Measurements from ENCODE around the gene LAMTOR2.
A peak's percentile ranks its signal among the peaks of the same experiment; 100 is the strongest.

Gene LAMTOR2

GRCh38 chr1:156053768-156054499 lies 648 bp upstream of the LAMTOR2 start, which contains the start of gene UBQLN4:
Gene UBQLN4 (minus strand): TSS chr1:156053798. CDS start chr1:156053701, 97 bp downstream.
- H3K4me1 ChIP-seq (ENCODE audit: low read depth, poor library complexity, severe bottlenecking), result peaks cover 22% of the 10 kb centered on the region
- H3K4me2 ChIP-seq, result peak within 1 kb of the TSS; percentile 98
- peak within 1 kb of the TSS; percentile 100 for H3K4me3 ChIP-seq (IDR thresholded peaks at IDR 0.05; ENCODE audit: insufficient read depth, low read depth, low read length)
- H3K9ac ChIP-seq, result peak within 1 kb of the TSS; percentile 92
- peak within 1 kb of the TSS; percentile 91 for H3K27ac ChIP-seq
- H3K79me2 ChIP-seq (ENCODE audit: insufficient read depth, low read depth), result peaks cover 26% of the 10 kb centered on the region
- H2AFZ ChIP-seq (ENCODE audit: low read depth), result peak within 1 kb of the TSS; percentile 85
- H3K27me3 ChIP-seq (ENCODE audit: insufficient read depth, low read depth), result no peaks in the 10 kb centered on the region
- peak; percentile 69 for TF ChIP-seq CTCF (conservative IDR thresholded peaks at IDR 0.05; ENCODE audit: low read depth, low read length)
- H3K36me3 ChIP-seq (ENCODE audit: insufficient read depth), result peaks cover 7% of the 10 kb centered on the region; the same call in 1 of the 2 replicates
- no peaks in the 10 kb centered on the region; the same call in 1 of the 2 replicates for H4K20me1 ChIP-seq (ENCODE audit: insufficient read depth)

DNA sequence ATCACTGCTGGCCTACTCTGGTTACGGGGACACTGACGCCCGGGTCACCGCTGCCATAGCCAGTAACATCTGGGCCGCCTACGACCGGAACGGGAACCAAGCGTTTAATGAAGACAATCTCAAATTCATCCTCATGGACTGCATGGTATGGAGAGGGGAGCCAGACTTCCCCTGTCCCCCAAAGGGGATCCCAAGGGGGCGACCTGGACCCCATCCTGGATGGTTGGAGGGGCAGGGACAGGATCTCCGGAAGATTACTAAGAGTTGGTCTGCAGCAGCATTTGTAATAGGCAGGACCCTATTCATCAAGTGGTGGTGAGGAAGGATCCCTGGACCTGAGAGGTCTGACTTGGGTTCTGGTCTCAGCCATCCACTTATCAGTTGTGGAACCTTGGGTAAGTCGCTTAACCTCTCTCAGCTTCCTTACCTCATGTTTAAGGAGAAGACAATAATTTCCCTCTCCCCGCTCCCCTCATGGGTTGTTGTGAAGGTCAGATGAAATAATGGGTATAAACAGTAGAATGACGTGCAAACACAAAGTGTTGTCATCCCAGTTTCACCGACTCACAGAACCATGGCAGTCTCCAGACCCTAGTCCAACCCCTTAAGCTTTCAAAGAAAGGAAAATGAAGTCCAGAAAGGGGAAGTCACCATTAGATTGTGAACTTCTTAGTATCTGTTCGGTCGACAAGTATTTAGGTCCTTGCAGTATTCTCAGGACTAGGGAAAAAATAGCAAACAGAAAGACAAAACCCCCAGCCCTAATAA lies 883 bp downstream of the LAMTOR2 start:
- H3K9ac ChIP-seq, result peak overlapping the region; percentile 92; the same call in 1 of the 2 replicates
- no peaks in the 10 kb centered on the region; the same call in 1 of the 2 replicates for H4K20me1 ChIP-seq (ENCODE audit: insufficient read depth)
- H3K4me1 ChIP-seq (ENCODE audit: low read depth, poor library complexity, severe bottlenecking), result peaks cover 22% of the 10 kb centered on the region
- H3K36me3 ChIP-seq (ENCODE audit: insufficient read depth), result 0 out of 2 replicates have a peak, but pooled peaks cover under 1% of the 10 kb centered on the region
- peak overlapping the region; percentile 100 for H3K4me3 ChIP-seq (IDR thresholded peaks at IDR 0.05; ENCODE audit: insufficient read depth, low read depth, low read length)
- peaks cover 26% of the 10 kb centered on the region for H3K79me2 ChIP-seq (ENCODE audit: insufficient read depth, low read depth)
- no peaks in the 10 kb centered on the region for H3K27me3 ChIP-seq (ENCODE audit: insufficient read depth, low read depth)
- no peak overlapping the region for H3K27ac ChIP-seq
- H3K4me2 ChIP-seq, result peak overlapping the region; percentile 98
- no peak for TF ChIP-seq CTCF (conservative IDR thresholded peaks at IDR 0.05; ENCODE audit: low read depth, low read length)
- peak overlapping the region; percentile 85 for H2AFZ ChIP-seq (ENCODE audit: low read depth)

DNA sequence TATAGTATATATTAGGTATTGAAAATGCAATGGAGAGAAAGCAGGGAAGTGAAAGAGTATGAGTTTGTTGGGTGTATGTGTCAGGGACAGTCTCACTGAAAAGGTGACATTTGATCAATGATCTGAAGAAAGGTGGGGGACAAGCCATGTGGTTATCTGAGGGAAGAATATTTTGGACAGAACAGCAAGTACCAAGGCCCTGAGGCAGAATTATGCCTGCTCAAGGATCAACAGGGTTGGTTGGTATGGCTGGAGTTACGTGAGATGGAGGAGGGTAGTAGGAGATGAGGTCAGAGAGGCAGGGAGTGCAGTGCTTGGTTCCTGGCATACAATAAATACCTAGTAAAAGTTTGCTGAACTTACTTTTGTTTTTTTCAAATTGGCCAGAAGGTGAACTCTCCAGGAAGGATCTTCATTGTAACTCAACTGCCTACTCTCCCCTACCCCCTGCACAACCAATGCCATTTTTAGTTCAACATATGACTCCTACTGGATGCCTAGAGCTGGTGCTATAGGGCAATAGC lies 1.8 kb downstream of the LAMTOR2 start:
- H3K4me2 ChIP-seq, result no peak overlapping the region
- peaks cover 25% of the 10 kb centered on the region for H3K79me2 ChIP-seq (ENCODE audit: insufficient read depth, low read depth)
- H2AFZ ChIP-seq (ENCODE audit: low read depth), result no peak overlapping the region
- H3K4me1 ChIP-seq (ENCODE audit: low read depth, poor library complexity, severe bottlenecking), result peaks cover 22% of the 10 kb centered on the region
- no peak overlapping the region for H3K27ac ChIP-seq
- no peaks in the 10 kb centered on the region; the same call in 1 of the 2 replicates for H4K20me1 ChIP-seq (ENCODE audit: insufficient read depth)
- TF ChIP-seq CTCF (conservative IDR thresholded peaks at IDR 0.05; ENCODE audit: low read depth, low read length), result no peak
- no peaks in the 10 kb centered on the region for H3K27me3 ChIP-seq (ENCODE audit: insufficient read depth, low read depth)
- no peak overlapping the region for H3K9ac ChIP-seq
- no peaks in the 10 kb centered on the region for H3K36me3 ChIP-seq (ENCODE audit: insufficient read depth)
- H3K4me3 ChIP-seq (IDR thresholded peaks at IDR 0.05; ENCODE audit: insufficient read depth, low read depth, low read length), result no peak overlapping the region

DNA sequence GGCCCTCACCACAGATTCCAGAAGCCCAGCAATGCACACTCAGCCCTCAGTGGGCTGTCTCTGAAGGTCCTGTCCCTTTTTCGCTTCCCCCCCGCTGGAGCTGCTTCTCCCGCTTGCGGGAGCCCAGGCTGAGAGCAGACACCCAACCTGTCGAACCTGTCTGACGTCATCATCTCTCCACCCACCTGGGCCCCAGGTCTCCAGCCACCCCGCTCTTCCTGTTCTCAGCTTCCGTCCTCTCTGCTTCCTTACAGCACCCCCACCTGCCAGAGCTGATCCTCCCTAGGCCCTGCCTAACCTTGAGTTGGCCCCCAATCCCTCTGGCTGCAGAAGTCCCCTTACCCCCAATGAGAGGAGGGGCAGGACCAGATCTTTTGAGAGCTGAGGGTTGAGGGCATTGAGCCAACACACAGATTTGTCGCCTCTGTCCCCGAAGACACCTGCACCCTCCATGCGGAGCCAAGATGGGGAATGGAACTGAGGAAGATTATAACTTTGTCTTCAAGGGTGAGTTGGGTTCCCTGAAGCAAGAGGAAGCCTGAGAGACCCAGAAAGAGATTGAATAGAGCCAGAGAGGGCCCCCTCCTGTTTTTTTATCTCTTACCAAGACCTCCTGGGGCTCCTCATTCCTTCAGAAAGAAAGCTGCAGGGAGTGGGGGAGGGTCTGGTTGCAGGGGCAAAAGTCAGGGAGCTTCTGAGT lies 6.5 kb downstream of the LAMTOR2 start, which contains the start of gene RAB25:
RAB25 (plus strand) TSS at position 224 of the 700 bp plus-strand sequence; CDS start at position 465, 241 bp downstream.
- Histone ChIP-seq H4K20me1 (ENCODE audit: insufficient read depth) (no peaks in the 10 kb centered on the region), H3K4me1 (ENCODE audit: low read depth, poor library complexity, severe bottlenecking) (peaks cover 2% of the 10 kb centered on the region), H3K36me3 (ENCODE audit: insufficient read depth) (no peaks in the 10 kb centered on the region), H3K4me3 (IDR thresholded peaks at IDR 0.05; ENCODE audit: insufficient read depth, low read depth, low read length) (no peak within 1 kb of the TSS), H3K27me3 (ENCODE audit: insufficient read depth, low read depth) (no peaks in the 10 kb centered on the region), H2AFZ (ENCODE audit: low read depth) (no peak within 1 kb of the TSS), H3K9ac (no peak within 1 kb of the TSS), H3K4me2 (no peak within 1 kb of the TSS), H3K79me2 (ENCODE audit: insufficient read depth, low read depth) (no peaks in the 10 kb centered on the region), H3K27ac (no peak within 1 kb of the TSS)
- no peak for TF ChIP-seq CTCF (conservative IDR thresholded peaks at IDR 0.05; ENCODE audit: low read depth, low read length)
